ENCODE results near the gene GRIA3. TPM values are rescaled to one million over a fixed set of nuclear protein-coding genes. Genes with fewer than 3 reads are reported as not detected.

The GRIA3 gene
- total RNA-seq, 4 donors from 2014 or later, result 7.4 to 13.8 (median 12.4) TPM; not detected in 1

GRCh38 chrX:123189338-123189737 is 5.3 kb downstream of the GRIA3 start:
- no peaks in the 10 kb centered on the region for H3K4me1 ChIP-seq
- H3K27ac ChIP-seq, result no peak overlapping the region
- no peaks in the 10 kb centered on the region for H3K36me3 ChIP-seq
- no peaks in the 10 kb centered on the region for H3K9me3 ChIP-seq
- TF ChIP-seq CTCF (IDR thresholded peaks at IDR 0.05) (no peak), POLR2A (IDR thresholded peaks at IDR 0.05) (no peak)
- no peak overlapping the region for H3K4me3 ChIP-seq
- no peaks in the 10 kb centered on the region for H3K27me3 ChIP-seq
- DNase-seq, result no peak
- intact Hi-C loops (cut with DNase I; ENCODE audit: low total_unique reads), result no loop called here

- TF ChIP-seq CTCF (IDR thresholded peaks at IDR 0.05), result no peak
- TF ChIP-seq POLR2A (IDR thresholded peaks at IDR 0.05), result no peak
- Histone ChIP-seq H3K36me3 (no peaks in the 10 kb centered on the region), H3K27me3 (no peaks in the 10 kb centered on the region), H3K27ac (no peak overlapping the region), H3K4me3 (no peak overlapping the region), H3K9me3 (no peaks in the 10 kb centered on the region), H3K4me1 (no peaks in the 10 kb centered on the region)
- intact Hi-C loops (cut with DNase I; ENCODE audit: low total_unique reads), result no loop called here
- no peak for DNase-seq
Observed at GRCh38 chrX:123190096-123190495, 6.0 kb downstream of the GRIA3 start.

GRCh38 chrX:123193101-123193500 is 9.0 kb downstream of the GRIA3 start:
- TF ChIP-seq CTCF (IDR thresholded peaks at IDR 0.05), result no peak
- TF ChIP-seq POLR2A (IDR thresholded peaks at IDR 0.05), result no peak
- no peaks in the 10 kb centered on the region for H3K27me3 ChIP-seq
- no peak overlapping the region for H3K4me3 ChIP-seq
- intact Hi-C loops (cut with DNase I; ENCODE audit: low total_unique reads), result no loop called here
- no peaks in the 10 kb centered on the region for H3K4me1 ChIP-seq
- no peak overlapping the region for H3K27ac ChIP-seq
- no peak for DNase-seq
- H3K36me3 ChIP-seq, result no peaks in the 10 kb centered on the region
- H3K9me3 ChIP-seq, result no peaks in the 10 kb centered on the region

GRCh38 chrX:123199338-123199737 is 15.3 kb downstream of the GRIA3 start:
- no peaks in the 10 kb centered on the region for H3K9me3 ChIP-seq
- H3K4me3 ChIP-seq, result no peak overlapping the region
- TF ChIP-seq CTCF (IDR thresholded peaks at IDR 0.05) (no peak), POLR2A (IDR thresholded peaks at IDR 0.05) (no peak)
- no peaks in the 10 kb centered on the region for H3K36me3 ChIP-seq
- no peaks in the 10 kb centered on the region for H3K4me1 ChIP-seq
- no peak for DNase-seq
- H3K27me3 ChIP-seq, result no peaks in the 10 kb centered on the region
- H3K27ac ChIP-seq, result no peak overlapping the region
- intact Hi-C loops (cut with DNase I; ENCODE audit: low total_unique reads), result no loop called here

GRCh38 chrX:123201720-123202119 is 17.6 kb downstream of the GRIA3 start:
- no peaks in the 10 kb centered on the region for H3K4me1 ChIP-seq
- intact Hi-C loops (cut with DNase I; ENCODE audit: low total_unique reads), result no loop called here
- H3K36me3 ChIP-seq, result no peaks in the 10 kb centered on the region
- no peaks in the 10 kb centered on the region for H3K9me3 ChIP-seq
- no peak overlapping the region for H3K27ac ChIP-seq
- H3K4me3 ChIP-seq, result no peak overlapping the region
- no peak for DNase-seq
- H3K27me3 ChIP-seq, result no peaks in the 10 kb centered on the region
- TF ChIP-seq POLR2A (IDR thresholded peaks at IDR 0.05) (no peak), CTCF (IDR thresholded peaks at IDR 0.05) (no peak)

All from uterus (tissue), 4 donors.